SJCRH30 (cell line): ENCODE measurements around the gene FSTL4. TPM values are rescaled to one million over a fixed set of nuclear protein-coding genes. Genes with fewer than 3 reads are reported as not detected.

Experiments used
- DNase-seq, 2 experiments: peaks; one replicate each; pipeline ENCODE4 v3.0.0-alpha.2; 2015 to 2020
- H3K27ac ChIP-seq: fragments of 250-450 bp; sonication (Bioruptor Pico); 2 replicates; pipeline ENCODE4 v1.5.1; 2020; ENCODE audit warnings: mild to moderate bottlenecking, moderate library complexity
- H3K27me3 ChIP-seq: fragments of 250-450 bp; sonication (Bioruptor Pico); 2 replicates; pipeline ENCODE4 v1.5.1; 2020; ENCODE audit warnings: mild to moderate bottlenecking, moderate library complexity
- H3K36me3 ChIP-seq: fragments of 250-450 bp; sonication (Bioruptor Pico); 2 replicates; pipeline ENCODE4 v1.5.1; 2020; ENCODE audit warnings: mild to moderate bottlenecking, moderate library complexity
- H3K4me1 ChIP-seq: fragments of 250-450 bp; sonication (Bioruptor Pico); 2 replicates; pipeline ENCODE4 v1.5.1; 2020; ENCODE audit warnings: mild to moderate bottlenecking, moderate library complexity
- H3K4me3 ChIP-seq: fragments of 250-450 bp; sonication (Bioruptor Pico); 2 replicates; pipeline ENCODE4 v1.5.1; 2020; ENCODE audit warnings: mild to moderate bottlenecking, moderate library complexity
- H3K9me3 ChIP-seq: fragments of 250-450 bp; sonication (Bioruptor Pico); replicated peaks from 2 replicates; pipeline ENCODE4 v1.5.1; 2020; ENCODE audit warnings: mild to moderate bottlenecking, moderate library complexity
- total RNA-seq: library from RNA; depleted of rRNA; stranded (reverse); fragments of >200 nt; shearing (Covaris generic); gene quantifications from 2 replicates; pipeline ENCODE4 v1.2.3, GENCODE V29; 2014

FSTL4 gene
- total RNA-seq, 1 experiment from 2014 or later = 7.1 TPM

- H3K4me1 ChIP-seq = peaks cover 22% of the 10 kb centered on the region
- H3K9me3 ChIP-seq = no peaks in the 10 kb centered on the region
- no peaks in the 10 kb centered on the region for H3K36me3 ChIP-seq
- DNase-seq = peak; percentile 40 to 56
- H3K27ac ChIP-seq = peak overlapping the region; percentile 52; the same call in 1 of the 2 replicates
- H3K4me3 ChIP-seq = no peak overlapping the region
- H3K27me3 ChIP-seq = no peaks in the 10 kb centered on the region
Observed at GRCh38 chr5:133523013-133523658, 89.2 kb downstream of the FSTL4 start.

- no peak for DNase-seq
- no peak overlapping the region for H3K27ac ChIP-seq
- no peaks in the 10 kb centered on the region for H3K9me3 ChIP-seq
- H3K36me3 ChIP-seq = no peaks in the 10 kb centered on the region
- no peaks in the 10 kb centered on the region for H3K27me3 ChIP-seq
- peaks cover 12% of the 10 kb centered on the region for H3K4me1 ChIP-seq
- H3K4me3 ChIP-seq = no peak overlapping the region
Observed at GRCh38 chr5:133521801-133522200, 90.5 kb downstream of the FSTL4 start.

DNA sequence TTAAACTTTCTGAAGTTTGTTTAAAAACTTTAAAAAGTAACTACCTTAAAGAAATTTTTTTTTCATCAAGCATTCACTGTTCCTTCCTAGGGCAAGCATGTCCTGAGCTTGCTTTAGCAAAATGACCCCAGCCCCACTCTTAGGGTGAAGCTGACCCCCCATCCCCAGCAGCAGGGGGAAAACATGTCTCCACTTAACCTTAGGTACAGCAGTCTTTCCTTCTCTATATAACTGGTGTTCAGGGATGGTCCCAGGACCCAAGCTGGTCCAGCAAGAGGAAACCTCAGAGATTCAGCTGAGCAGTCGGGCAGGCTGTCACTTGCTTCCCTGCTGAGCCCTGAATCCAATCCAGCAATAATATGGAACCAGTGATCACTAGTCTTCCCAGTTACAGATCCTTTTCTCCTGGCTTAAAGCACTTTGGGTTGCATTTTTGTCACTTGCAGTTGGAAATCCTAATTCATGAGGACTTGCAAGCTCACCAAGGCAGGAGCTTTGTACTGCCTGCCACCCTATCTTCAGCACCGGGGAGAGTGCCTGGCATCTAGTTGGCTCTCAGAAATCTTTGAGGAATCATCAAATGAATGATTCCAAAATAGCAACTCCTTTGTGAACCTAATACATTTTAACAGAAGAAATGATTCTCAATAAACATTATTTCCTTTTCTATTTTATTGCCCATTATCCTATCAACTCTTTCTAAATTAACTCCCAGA is 91.2 kb downstream of the FSTL4 start:
- DNase-seq = no peak
- Histone ChIP-seq H3K4me3 (no peak overlapping the region), H3K9me3 (no peaks in the 10 kb centered on the region), H3K27ac (no peak overlapping the region), H3K4me1 (peaks cover 12% of the 10 kb centered on the region), H3K36me3 (no peaks in the 10 kb centered on the region), H3K27me3 (no peaks in the 10 kb centered on the region)

DNA sequence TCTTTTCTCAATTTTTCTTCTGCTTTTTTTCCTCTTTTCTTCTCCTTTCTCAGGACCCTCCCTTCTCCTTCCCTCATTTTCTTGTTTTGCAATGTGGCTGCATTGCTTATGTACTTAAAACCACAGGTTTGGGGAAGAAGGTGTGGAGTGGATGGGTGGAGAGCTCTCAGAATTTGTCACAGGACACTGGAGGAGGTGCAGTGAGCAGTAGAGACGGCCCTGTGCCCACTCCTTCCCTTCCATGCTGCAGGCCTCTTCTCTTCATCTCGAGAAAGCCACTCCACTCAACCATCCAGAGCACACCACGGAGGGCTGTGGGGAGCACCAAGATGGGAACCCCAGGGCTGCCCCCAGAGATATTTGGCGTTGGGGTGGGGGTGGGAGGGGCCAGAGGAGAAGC is 92.3 kb downstream of the FSTL4 start:
- Histone ChIP-seq H3K27ac (no peak overlapping the region), H3K4me3 (no peak overlapping the region), H3K36me3 (no peaks in the 10 kb centered on the region), H3K27me3 (no peaks in the 10 kb centered on the region), H3K4me1 (peaks cover 12% of the 10 kb centered on the region), H3K9me3 (no peaks in the 10 kb centered on the region)
- DNase-seq = no peak

GRCh38 chr5:133519191-133519590 is 93.2 kb downstream of the FSTL4 start:
- Histone ChIP-seq H3K9me3 (no peaks in the 10 kb centered on the region), H3K4me3 (no peak overlapping the region), H3K27me3 (no peaks in the 10 kb centered on the region), H3K36me3 (no peaks in the 10 kb centered on the region), H3K4me1 (peaks cover 18% of the 10 kb centered on the region), H3K27ac (no peak overlapping the region)
- DNase-seq = no peak

GRCh38 chr5:133514456-133514855 is 97.9 kb downstream of the FSTL4 start:
- H3K27me3 ChIP-seq = no peaks in the 10 kb centered on the region
- DNase-seq = peak; percentile 22 to 62

DNA sequence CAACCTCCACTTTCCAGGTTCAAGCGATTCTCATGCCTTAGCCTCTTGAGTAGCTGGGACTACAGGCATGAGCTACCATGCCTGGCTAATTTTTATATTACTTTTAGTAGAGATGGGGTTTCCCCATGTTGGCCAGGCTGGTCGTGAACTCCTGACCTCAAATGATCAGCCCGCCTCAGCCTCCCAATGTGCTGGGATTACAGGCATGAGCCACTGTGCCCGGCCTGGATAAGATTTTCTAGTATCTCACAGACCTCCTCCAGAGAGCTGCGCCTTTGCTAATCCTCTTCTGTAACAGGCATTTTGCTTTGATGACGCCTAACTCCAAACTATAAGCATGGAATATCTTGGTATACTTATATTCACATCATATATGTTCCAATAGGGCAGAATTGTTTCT is 99.4 kb downstream of the FSTL4 start:
- H3K4me1 ChIP-seq = peaks cover 8% of the 10 kb centered on the region; the same call in 1 of the 2 replicates
- H3K9me3 ChIP-seq = no peaks in the 10 kb centered on the region
- no peaks in the 10 kb centered on the region for H3K27me3 ChIP-seq
- H3K36me3 ChIP-seq = no peaks in the 10 kb centered on the region
- H3K4me3 ChIP-seq = no peak overlapping the region
- no peak overlapping the region for H3K27ac ChIP-seq
- DNase-seq = no peak

More at GRCh38 chr5:133514456-133514855, 97.9 kb downstream of the FSTL4 start:
- Histone ChIP-seq H3K9me3 (no peaks in the 10 kb centered on the region), H3K4me1 (peaks cover 8% of the 10 kb centered on the region; the same call in 1 of the 2 replicates), H3K4me3 (no peak overlapping the region), H3K36me3 (no peaks in the 10 kb centered on the region), H3K27ac (no peak overlapping the region)

DNA sequence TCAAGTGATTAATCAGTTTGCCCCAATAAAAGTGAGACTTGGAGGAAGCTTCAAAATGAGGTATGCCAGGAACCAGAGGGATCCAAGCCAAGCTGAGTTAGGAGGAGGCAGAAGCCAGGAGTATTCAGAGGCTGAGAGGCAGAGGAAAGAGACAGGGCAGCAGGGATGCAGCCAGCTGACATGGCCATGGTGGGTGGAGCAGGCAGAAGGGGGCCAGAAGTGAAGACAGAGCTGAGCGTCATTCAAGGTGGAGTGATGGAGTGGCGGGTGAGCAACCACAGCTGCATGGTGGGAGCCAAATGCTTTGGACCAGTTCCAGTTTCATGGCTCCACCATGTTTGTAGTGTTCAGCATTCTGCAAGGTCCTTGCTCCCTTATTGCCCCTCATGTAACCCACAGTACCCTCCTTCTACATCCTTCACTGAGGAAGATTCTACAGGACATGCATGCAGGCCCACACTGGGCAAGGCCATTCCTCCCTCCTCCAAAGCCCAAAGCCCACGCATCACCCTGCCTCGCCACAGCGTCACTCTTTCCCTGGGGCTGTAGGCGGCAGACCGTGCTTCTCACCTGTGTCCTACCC is 100.6 kb downstream of the FSTL4 start:
- Histone ChIP-seq H3K27me3 (no peaks in the 10 kb centered on the region), H3K36me3 (no peaks in the 10 kb centered on the region), H3K9me3 (no peaks in the 10 kb centered on the region), H3K4me1 (peaks cover 8% of the 10 kb centered on the region; the same call in 1 of the 2 replicates), H3K27ac (no peak overlapping the region), H3K4me3 (no peak overlapping the region)
- no peak for DNase-seq

DNA sequence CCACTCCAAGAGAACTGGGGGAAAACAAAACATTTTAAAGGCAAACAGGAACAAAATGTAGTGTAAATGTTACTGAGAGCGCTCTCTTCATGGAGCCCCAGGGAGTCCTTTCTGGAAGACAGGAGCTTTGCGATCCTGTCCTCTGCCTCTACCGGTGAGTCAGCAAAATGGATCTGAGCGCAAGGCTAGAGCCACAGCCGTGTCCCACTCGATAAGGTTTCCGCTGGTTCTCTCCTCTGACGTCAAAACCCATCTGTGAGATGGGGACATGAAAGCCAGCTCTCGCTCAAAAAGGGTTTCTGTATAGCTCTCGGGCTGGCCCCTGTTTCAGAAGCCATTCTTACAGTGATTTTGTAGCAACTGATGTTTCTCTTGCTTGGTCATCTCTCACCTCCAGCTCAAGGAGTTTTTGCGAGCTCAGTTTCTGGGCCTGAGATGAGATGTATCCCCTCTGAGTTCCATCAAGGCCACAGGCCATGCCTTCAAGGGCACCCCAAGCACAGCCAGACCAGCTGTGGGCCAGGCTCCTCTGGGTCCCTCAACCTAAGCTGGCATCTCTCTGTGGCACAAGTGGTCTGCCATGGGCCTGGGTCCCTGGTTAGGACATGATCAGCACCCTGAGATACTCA is 101.6 kb downstream of the FSTL4 start:
- H3K9me3 ChIP-seq = no peaks in the 10 kb centered on the region
- no peak overlapping the region for H3K4me3 ChIP-seq
- no peaks in the 10 kb centered on the region for H3K36me3 ChIP-seq
- no peak for DNase-seq
- H3K27ac ChIP-seq = no peak overlapping the region
- no peaks in the 10 kb centered on the region for H3K27me3 ChIP-seq
- H3K4me1 ChIP-seq = peaks cover 8% of the 10 kb centered on the region; the same call in 1 of the 2 replicates

DNA sequence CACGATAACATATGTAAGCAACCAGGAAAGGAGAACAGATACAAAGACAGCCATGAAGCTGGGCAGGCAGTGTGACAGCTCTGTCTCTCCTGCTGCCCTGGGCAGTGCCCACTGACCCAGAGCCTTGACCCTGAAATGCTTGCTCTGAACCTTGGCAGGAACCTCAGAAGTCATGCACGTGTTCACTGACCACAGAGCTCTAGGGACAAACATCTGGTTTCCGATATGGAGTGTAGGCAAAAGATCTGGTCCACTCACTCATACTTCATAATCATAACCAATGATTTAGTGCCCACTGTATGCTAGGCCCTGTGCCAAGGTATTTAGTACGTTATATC is 102.6 kb downstream of the FSTL4 start:
- Histone ChIP-seq H3K27me3 (no peaks in the 10 kb centered on the region), H3K4me1 (peaks cover 5% of the 10 kb centered on the region; the same call in 1 of the 2 replicates), H3K9me3 (no peaks in the 10 kb centered on the region), H3K27ac (no peak overlapping the region), H3K36me3 (no peaks in the 10 kb centered on the region), H3K4me3 (no peak overlapping the region)
- DNase-seq = no peak

- Histone ChIP-seq H3K36me3 (no peaks in the 10 kb centered on the region), H3K4me3 (no peak overlapping the region), H3K27ac (no peak overlapping the region), H3K27me3 (no peaks in the 10 kb centered on the region), H3K4me1 (peaks cover under 1% of the 10 kb centered on the region; the same call in 1 of the 2 replicates), H3K9me3 (no peaks in the 10 kb centered on the region)
- DNase-seq = no peak
Observed at GRCh38 chr5:133508845-133509741, 103.2 kb downstream of the FSTL4 start.

DNA sequence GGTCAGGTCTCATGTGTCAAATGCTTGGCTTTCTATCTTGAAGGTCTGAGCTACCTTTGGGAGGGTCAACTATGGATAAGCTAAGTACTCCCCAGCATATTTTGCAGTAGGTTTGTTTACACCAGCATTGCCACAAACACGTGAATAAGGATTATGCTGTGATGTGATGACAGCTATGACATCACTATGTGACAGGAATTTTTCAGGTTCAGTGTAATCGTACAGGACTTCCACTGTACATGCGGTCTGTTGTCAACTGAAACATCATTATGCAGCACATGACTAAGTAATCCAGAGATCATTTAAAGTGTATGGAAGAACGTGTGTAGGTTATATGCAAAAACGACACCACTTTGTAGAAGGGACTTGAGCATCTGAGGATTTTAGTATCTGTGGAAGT is 104.0 kb downstream of the FSTL4 start:
- H3K36me3 ChIP-seq = no peaks in the 10 kb centered on the region
- H3K27ac ChIP-seq = no peak overlapping the region
- no peaks in the 10 kb centered on the region for H3K9me3 ChIP-seq
- no peak overlapping the region for H3K4me3 ChIP-seq
- no peak for DNase-seq
- H3K4me1 ChIP-seq = no peaks in the 10 kb centered on the region
- H3K27me3 ChIP-seq = no peaks in the 10 kb centered on the region

DNA sequence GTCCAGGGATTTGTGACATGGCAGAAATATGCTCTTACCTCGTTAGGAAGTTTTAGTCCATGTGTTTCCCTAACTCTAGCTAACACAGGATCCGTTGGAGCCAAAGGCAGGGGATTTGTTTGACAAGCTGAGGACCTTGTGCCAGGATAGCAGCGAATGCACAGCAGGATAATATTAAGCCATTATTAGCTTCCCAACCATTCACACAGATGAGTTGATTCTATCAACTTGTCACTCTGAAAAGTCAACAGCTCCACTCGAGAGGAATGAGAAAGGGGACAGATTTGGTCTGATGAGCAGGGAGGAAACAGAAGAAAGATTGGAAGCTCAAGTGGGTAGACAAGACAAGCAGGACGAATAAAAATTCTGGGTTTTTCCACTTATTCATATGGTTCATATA is 106.2 kb downstream of the FSTL4 start:
- no peak for DNase-seq
- Histone ChIP-seq H3K27me3 (no peaks in the 10 kb centered on the region), H3K36me3 (no peaks in the 10 kb centered on the region), H3K27ac (no peak overlapping the region), H3K9me3 (no peaks in the 10 kb centered on the region), H3K4me1 (no peaks in the 10 kb centered on the region), H3K4me3 (no peak overlapping the region)

DNA sequence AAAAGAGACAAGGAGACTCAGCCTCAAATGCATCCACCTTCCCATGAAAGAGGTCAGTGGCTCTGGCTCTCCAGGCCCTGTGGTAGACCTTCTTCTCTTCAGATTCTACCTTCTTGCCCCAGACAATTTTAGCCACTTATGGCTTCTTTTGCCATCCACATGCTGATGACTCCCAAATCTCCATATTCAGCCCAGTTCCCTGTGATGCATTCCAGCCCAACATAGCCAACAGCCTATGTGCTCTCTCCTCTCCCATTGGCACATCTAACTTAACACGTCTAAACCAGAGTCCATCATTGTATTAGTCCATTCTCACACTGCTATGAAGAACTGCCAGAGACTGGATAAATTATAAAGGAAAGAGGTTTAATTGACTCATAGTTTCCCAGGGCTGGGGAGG is 108.8 kb downstream of the FSTL4 start:
- no peak overlapping the region for H3K27ac ChIP-seq
- H3K27me3 ChIP-seq = no peaks in the 10 kb centered on the region
- H3K36me3 ChIP-seq = no peaks in the 10 kb centered on the region
- DNase-seq = no peak
- H3K4me3 ChIP-seq = no peak overlapping the region
- H3K4me1 ChIP-seq = no peaks in the 10 kb centered on the region
- H3K9me3 ChIP-seq = no peaks in the 10 kb centered on the region
